HepG2 (cell line): Measurements from ENCODE around the gene TRAPPC4. TPM values are rescaled to one million over a fixed set of nuclear protein-coding genes. Genes with fewer than 3 reads are reported as not detected.

Experiments
- ATAC-seq: fragments of 200-7000 bp; cut with Tn5 transposase; 3 replicates; pipeline ENCODE4 v1.9.1; 2020; ENCODE audit warnings: mild to moderate bottlenecking, moderate library complexity
- BruUV-seq: library from RNA; stranded (reverse); fragments of 400-500 nt; replicated peaks from 2 replicates; lab custom pipeline; 2021; lab: Mats Ljungman, UMichigan
- CTCF ChIA-PET: fragments of 300-600 bp; formaldehyde crosslinking; extraction: SDS; loops from one replicate; lab custom pipeline; 2021; ENCODE audit warnings: low total read pairs, inconsistent platforms, low intra/inter-chr PET ratio; lab: Yijun Ruan, JAX
- POLR2A ChIA-PET: fragments of 350-600 bp; sonication (Branson Sonifier 250); formaldehyde crosslinking; loops from one replicate; lab custom pipeline; 2020; ENCODE audit warnings: antibody characterized with exemption, inconsistent platforms; lab: Yijun Ruan, JAX
- DNase-seq: peaks from one replicate; pipeline ENCODE4 v3.0.0-alpha.2; 2015; ENCODE audit warnings: low spot score
- FAIRE-seq: peaks from 3 replicates; lab custom pipeline; 2011; peaks lifted over from hg19 to GRCh38; lab: Jason Lieb, UNC
- H2AFZ ChIP-seq: one replicate; pipeline ENCODE4 v1.6.1; 2011; ENCODE audit warnings: low read length, inconsistent platforms
- H3K27ac ChIP-seq: fragments of 300-600 bp; 3 replicates; pipeline ENCODE4 v1.8.0; 2011; ENCODE audit warnings: mixed run types, mild to moderate bottlenecking, mixed read lengths, low read length, inconsistent platforms; ENCODE audit not compliant: insufficient read depth; ENCODE audit errors: extremely low read length
- H3K27me3 ChIP-seq, 2 experiments: fragments of 200-600 bp in 1 of 2; 2 replicates in 1 of 2; 3 replicates in 1 of 2; pipeline versions ENCODE4 v1.6.0 to v1.8.0; 2011; ENCODE audit warnings: low read length in 2 of 2, mild to moderate bottlenecking in 2 of 2, moderate library complexity in 2 of 2, inconsistent platforms in 1 of 2; ENCODE audit not compliant: insufficient read depth in 2 of 2, control insufficient read depth in 1 of 2
- H3K36me3 ChIP-seq, 2 experiments: fragments of 200-600 bp in 1 of 2; replicated peaks in 1 of 2; 2 replicates in 1 of 2; 3 replicates in 1 of 2; pipeline versions ENCODE4 v1.5.1 to v1.8.0; 2011; ENCODE audit warnings: low read length in 2 of 2, inconsistent platforms in 1 of 2; ENCODE audit not compliant: insufficient read depth in 2 of 2, control insufficient read depth in 1 of 2
- H3K4me1 ChIP-seq: 2 replicates; pipeline ENCODE4 v1.5.1; 2012; ENCODE audit warnings: low read length, inconsistent platforms; ENCODE audit not compliant: insufficient read depth
- H3K4me2 ChIP-seq: 2 replicates; pipeline ENCODE4 v1.6.0; 2011; ENCODE audit warnings: low read depth, low read length, inconsistent platforms
- H3K4me3 ChIP-seq, 3 experiments: fragments of 200-600 bp in 1 of 3; sonication (generic), shearing (Covaris generic) in 1 of 3; replicated peaks in 1 of 3; 2 replicates each; pipeline ENCODE4 v1.5.1; 2011 to 2016; ENCODE audit warnings: low read length in 3 of 3, inconsistent platforms in 2 of 3, low read depth in 2 of 3, mild to moderate bottlenecking in 2 of 3, control low read depth in 1 of 3, mixed read lengths in 1 of 3; ENCODE audit not compliant: insufficient read depth in 1 of 3
- H3K79me2 ChIP-seq: one replicate; pipeline ENCODE4 v1.6.1; 2011; ENCODE audit warnings: low read length, inconsistent platforms; ENCODE audit not compliant: insufficient read depth
- H3K9ac ChIP-seq: 2 replicates; pipeline ENCODE4 v1.6.0; 2011; ENCODE audit warnings: mild to moderate bottlenecking, low read depth, low read length, inconsistent platforms; ENCODE audit not compliant: insufficient read depth
- H3K9me3 ChIP-seq: 2 replicates; pipeline ENCODE4 v1.5.1; 2012; ENCODE audit warnings: mild to moderate bottlenecking, low read length
- H4K20me1 ChIP-seq: 2 replicates; pipeline ENCODE4 v1.6.0; 2011; ENCODE audit warnings: inconsistent platforms, mild to moderate bottlenecking, low read length, moderate library complexity; ENCODE audit not compliant: insufficient read depth
- AGO1 ChIP-seq: fragments of 200-400 bp; formaldehyde crosslinking; IDR thresholded peaks from 2 replicates; pipeline ENCODE4 v1.6.1; 2017; ENCODE audit warnings: mild to moderate bottlenecking, low read depth, low read length, moderate library complexity; ENCODE audit not compliant: poor library complexity, severe bottlenecking
- ARID5B ChIP-seq: IDR thresholded peaks from 2 replicates; pipeline ENCODE4 v1.4.0; 2020; ENCODE audit warnings: mild to moderate bottlenecking, missing genetic modification reagents
- HMG20A ChIP-seq: IDR thresholded peaks from 2 replicates; pipeline ENCODE4 v1.6.1; 2016; ENCODE audit warnings: borderline replicate concordance
- KDM3A ChIP-seq: IDR thresholded peaks from 2 replicates; pipeline ENCODE4 v1.6.1; 2018; ENCODE audit warnings: low read depth, missing compliant biosample characterization
- MAFK ChIP-seq, 2 experiments: IDR thresholded peaks in 1 of 2; conservative IDR thresholded peaks in 1 of 2; 2 replicates each; pipeline ENCODE4 v1.6.1; 2011; ENCODE audit warnings: improper control_type of control experiment in 2 of 2, low read length in 2 of 2
- MTA1 ChIP-seq: sonication (generic); formaldehyde crosslinking; IDR thresholded peaks from 2 replicates; pipeline ENCODE4 v1.4.0; 2020; ENCODE audit warnings: missing genetic modification reagents, mild to moderate bottlenecking, borderline replicate concordance
- MTF2 ChIP-seq: sonication (generic); formaldehyde crosslinking; IDR thresholded peaks from 2 replicates; pipeline ENCODE4 v1.5.0; 2020; ENCODE audit warnings: missing genetic modification reagents, borderline replicate concordance
- NFYC ChIP-seq: IDR thresholded peaks from 2 replicates; pipeline ENCODE4 v1.6.1; 2016; ENCODE audit warnings: missing genetic modification reagents, missing compliant biosample characterization
- PRDM4 ChIP-seq: sonication (generic); formaldehyde crosslinking; IDR thresholded peaks from 2 replicates; pipeline ENCODE4 v1.9.0; 2021; ENCODE audit warnings: missing genetic modification reagents, borderline replicate concordance
- RFX1 ChIP-seq: fragments of 450-650 bp; IDR thresholded peaks from 2 replicates; pipeline ENCODE4 v1.6.1; 2017
- TBP ChIP-seq: sonication (generic); formaldehyde crosslinking; IDR thresholded peaks from 2 replicates; pipeline ENCODE4 v1.5.0; 2020; ENCODE audit warnings: missing genetic modification reagents
- ZNF143 ChIP-seq: sonication (generic); formaldehyde crosslinking; IDR thresholded peaks from 2 replicates; pipeline ENCODE4 v1.4.0; 2020; ENCODE audit warnings: missing genetic modification reagents
- ZNF775 ChIP-seq: sonication (generic); formaldehyde crosslinking; IDR thresholded peaks from 2 replicates; pipeline ENCODE4 v1.4.0; 2020; ENCODE audit warnings: missing genetic modification reagents, mild to moderate bottlenecking, moderate library complexity, borderline replicate concordance
- ZNF780A ChIP-seq: sonication (generic); formaldehyde crosslinking; IDR thresholded peaks from 2 replicates; pipeline ENCODE4 v1.8.0; 2022; ENCODE audit warnings: mild to moderate bottlenecking, missing genetic modification reagents, moderate library complexity
- WGBS: methylation state at CpG from one replicate; pipeline ENCODE4 v1.1.6; 2017; ENCODE audit warnings: low lambda C conversion rate; 5-methylcytosine and 5-hydroxymethylcytosine counted together
- in situ Hi-C: cut with HindIII; loops from 2 replicates; pipeline ENCODE4 v1.10.0; 2017; ENCODE audit warnings: low pct_unique_long_range_greater_than_20kb; ENCODE audit not compliant: extremely low pct_ligation_motif_present
- intact Hi-C: fragments of 100-400 bp; cut with micrococcal nuclease; formaldehyde crosslinking; loops from one replicate; pipeline ENCODE4 v1.10.0; 2022; ENCODE audit not compliant: unreplicated experiment
- polyA plus RNA-seq, 8 experiments: library from polyadenylated mRNA; depleted of rRNA in 3 of 8; stranded (reverse) in 7 of 8; unstranded in 1 of 8; fragments of >200 nt; fragmentation: Illumina TruSeq in 4 of 8; extraction: Trizol in 4 of 8; gene quantifications; 2 replicates each; pipeline versions ENCODE4 v1.2.1 to v1.2.3, GENCODE V29; 2011 to 2016; ENCODE audit warnings: low read depth in 4 of 8, missing spikeins in 1 of 8, mixed read lengths in 1 of 8; ENCODE audit not compliant: insufficient read depth in 1 of 8
- total RNA-seq, 5 experiments: library from RNA; depleted of rRNA; stranded (reverse); fragments of >200 nt; fragmentation: Illumina TruSeq; extraction: Trizol; gene quantifications; 2 replicates each; pipeline ENCODE4 v1.2.3, GENCODE V29; 2016; ENCODE audit warnings: low read depth in 1 of 5

The TRAPPC4 gene
- total and polyA plus RNA-seq, 2 of the 13 experiments (the other 11 are each of a cell fraction or from before 2014, with no cell fraction given) = 97.4 to 140 TPM

- TF ChIP-seq PRDM4 (CRISPR knock-in tag) (no peak), NFYC (CRISPR knock-in tag) (no peak), ZNF143 (CRISPR knock-in tag) (no peak), MTA1 (no peak), MAFK (conservative IDR thresholded peaks at IDR 0.05 in 1 of 2, IDR thresholded peaks at IDR 0.05 in 1 of 2; ENCODE audit: low read length in 2 of 2) (no peak), RFX1 (no peak), TBP (CRISPR knock-in tag) (no peak), ZNF780A (CRISPR knock-in tag) (no peak), KDM3A (CRISPR knock-in tag) (no peak)
- TF ChIP-seq, all 625 proteins: peak for 0
These were observed 33.7 kb downstream of the TRAPPC4 start (continued) for GRCh38 chr11:119052163-119052814.

- in situ Hi-C loops = no loop called here
- CTCF ChIA-PET = no interaction called here
- no peak for FAIRE-seq
- no peak for ATAC-seq
- H3K36me3 ChIP-seq = peaks cover 36 to 53% of the 10 kb centered on the region in 2 experiments
- H3K27me3 ChIP-seq = no peaks in the 10 kb centered on the region
- TF ChIP-seq AGO1 = no peak
- no peak for TF ChIP-seq MTF2 (CRISPR knock-in tag)
- no peak for TF ChIP-seq ZNF775
- no peak for TF ChIP-seq ARID5B (CRISPR knock-in tag)
- no peak for TF ChIP-seq HMG20A (CRISPR knock-in tag)
- TF ChIP-seq, all 625 proteins: peak for 0
- Histone ChIP-seq H3K9ac (no peak overlapping the region), H3K4me1 (peaks cover 23% of the 10 kb centered on the region), H3K4me2 (no peak overlapping the region), H2AFZ (no peak overlapping the region), H3K27ac (no peak overlapping the region), H4K20me1 (peaks cover 3% of the 10 kb centered on the region; the same call in 1 of the 2 replicates), H3K4me3 (no peak overlapping the region), H3K9me3 (no peaks in the 10 kb centered on the region), H3K79me2 (peaks cover 25% of the 10 kb centered on the region)
- POLR2A ChIA-PET = interaction anchor here (1.1 to 1.4 kb wide), 3 partner anchors 36 to 40 kb away, joined by 3 to 4 read pairs (median 3); partner anchors contain the start of genes RPS25 and TRAPPC4
- BruUV-seq = no TSS peak
- intact Hi-C loops = no loop called here
- 100% methylated on average over 10 of the region's 10 CpGs for WGBS
- no peak for DNase-seq
These were observed 35.9 kb downstream of the TRAPPC4 start for GRCh38 chr11:119054418-119054817.
